NCI-H2227 treated with DMSO at 0.1 percent for 48 hours (cell line): Measurements from ENCODE around the gene KCNMA1.
A peak's percentile ranks its signal among the peaks of the same experiment; 100 is the strongest.
"Not testable (repeated sequence)": the region's sequence is repeated elsewhere in the genome, so short reads cannot be mapped to it uniquely, and the experiment has no call there.

ENCODE experiments used
- DNase-seq: peaks from one replicate; lab custom pipeline; 2025; lab: John Stamatoyannopoulos, UW

Gene KCNMA1

DNA sequence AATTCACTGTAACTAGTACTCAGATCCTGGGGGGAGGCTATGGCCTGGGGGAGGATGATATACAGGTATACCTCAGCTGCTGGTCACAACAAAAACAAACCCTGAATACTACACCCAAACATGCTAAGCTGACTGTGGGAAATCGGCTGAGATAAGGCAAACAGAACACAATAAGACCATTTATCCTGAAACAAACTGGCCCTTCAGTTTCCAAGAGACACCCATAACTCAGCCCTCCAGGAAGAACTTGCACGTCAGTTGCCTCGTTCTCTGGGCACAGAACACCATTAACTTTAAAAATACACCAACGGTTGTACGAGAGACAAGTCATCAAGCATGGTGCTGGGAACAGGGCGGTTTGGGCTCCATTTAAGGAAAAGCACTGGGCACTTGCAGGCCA is 24.1 kb upstream of the KCNMA1 start:
- DNase-seq = no peak

DNA sequence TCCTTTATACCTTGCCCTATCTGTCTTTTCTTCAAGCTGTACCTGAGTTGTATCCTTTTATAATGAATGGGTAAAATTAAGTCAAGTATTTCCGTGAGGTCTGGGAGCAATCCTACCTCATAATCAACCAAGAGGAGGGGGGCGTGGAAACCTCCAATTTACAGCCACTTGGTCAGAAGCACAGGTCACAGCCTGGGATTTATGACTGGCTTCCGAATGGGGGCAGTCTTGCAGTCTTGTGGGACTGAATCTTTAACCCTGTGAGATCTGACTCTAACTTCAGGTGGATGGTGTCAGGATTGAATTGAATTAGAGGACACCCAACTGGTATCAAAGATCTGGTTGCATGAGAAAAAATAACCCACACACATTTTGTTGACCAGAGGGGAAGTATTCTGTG is 23.5 kb upstream of the KCNMA1 start:
- peak; percentile 29 for DNase-seq

DNA sequence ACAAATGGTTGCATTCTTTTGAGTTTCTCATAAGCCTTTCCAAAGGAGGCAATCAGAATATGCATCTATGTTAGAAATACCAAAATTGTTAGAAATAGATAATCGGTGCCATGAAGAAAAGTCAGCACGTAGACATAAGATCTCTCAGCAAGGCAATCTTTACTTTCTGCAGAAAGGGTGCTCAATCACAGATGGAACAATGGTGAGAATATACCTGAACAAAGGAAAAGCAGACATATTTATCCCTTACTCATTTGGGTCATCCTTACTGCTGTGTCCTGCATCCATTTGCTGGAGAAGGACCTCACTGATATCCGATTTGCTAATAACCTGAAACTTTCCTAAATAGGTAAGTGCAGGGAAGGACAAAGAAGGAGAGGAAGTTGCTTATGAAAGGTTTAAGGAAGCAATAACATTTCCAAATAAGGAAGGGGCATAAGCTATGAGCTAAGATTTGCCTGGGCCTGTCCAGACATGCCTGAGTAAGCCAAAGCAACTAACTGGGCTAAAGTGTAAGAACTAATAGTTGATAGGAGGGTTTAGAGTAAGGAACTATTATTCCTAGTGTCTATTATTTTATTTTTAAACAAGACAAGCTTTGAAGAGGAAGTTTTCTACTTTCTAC is 21.6 kb upstream of the KCNMA1 start:
- not testable (repeated sequence) for DNase-seq

DNA sequence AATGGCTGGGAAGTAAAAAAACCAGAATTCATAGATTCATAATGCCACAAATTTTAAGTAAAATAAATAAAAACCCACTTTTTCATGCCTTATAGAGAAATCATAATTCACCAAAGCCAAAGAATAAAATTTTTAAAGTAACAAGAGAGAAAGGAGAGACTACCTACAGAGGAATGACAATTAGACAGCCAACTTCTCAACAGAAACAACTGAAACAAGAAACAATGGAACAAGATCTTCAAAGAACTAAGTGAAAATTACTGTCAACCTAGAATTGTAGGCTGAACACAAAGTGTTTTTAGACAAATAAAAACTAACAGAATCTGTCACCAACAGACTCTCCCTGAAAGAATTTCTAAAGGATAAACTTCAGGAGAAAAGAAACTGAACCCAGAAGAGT is 15.6 kb upstream of the KCNMA1 start:
- no peak for DNase-seq

DNA sequence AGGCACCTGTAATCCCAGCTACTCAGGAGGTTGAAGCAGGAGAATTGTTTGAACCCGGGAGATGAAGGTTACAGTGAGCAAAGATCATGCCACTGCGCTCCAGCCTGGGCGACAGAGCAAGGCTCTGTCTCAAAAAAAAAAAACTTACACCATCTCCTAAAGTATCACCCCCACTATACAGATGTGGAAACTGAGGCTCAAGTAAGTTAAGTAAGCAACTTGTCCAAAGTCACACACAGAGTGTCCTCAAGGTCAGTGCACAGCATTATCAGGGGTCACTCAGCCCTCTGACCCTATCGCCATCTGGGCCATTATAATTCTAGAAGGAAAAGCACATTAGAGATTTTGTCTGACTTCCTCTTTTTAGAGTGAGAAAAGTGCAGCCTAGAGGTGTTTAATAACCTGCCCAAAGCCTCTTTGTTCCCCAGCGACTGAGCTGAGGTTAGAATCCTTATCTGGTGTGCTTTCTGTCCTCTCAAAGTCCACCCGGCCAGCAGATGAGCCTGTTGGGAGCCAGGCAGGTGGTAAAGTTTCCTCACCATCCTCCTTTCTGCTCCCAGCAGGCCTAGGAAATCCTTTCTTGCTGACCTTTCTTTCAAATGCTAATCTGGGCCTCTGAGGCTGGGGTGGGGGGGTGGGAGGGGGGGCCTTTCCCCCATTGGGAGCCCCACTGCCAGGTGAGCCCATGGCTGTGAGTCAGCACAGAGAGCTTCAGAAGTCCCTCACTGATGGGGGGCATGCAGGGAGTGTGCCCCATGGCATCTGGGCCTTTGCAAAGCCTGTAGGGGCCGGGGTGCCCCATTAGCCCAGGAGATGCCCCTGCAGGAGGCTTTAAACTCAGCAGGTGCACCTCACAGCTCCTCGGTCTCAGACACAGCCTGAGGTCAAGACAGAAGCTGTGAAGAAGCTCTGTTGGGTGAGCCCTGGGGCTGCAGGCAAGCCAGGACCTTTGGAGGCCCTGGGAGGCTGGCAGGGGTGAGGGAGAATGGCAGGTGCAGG is 12.0 kb upstream of the KCNMA1 start:
- DNase-seq = no peak

DNA sequence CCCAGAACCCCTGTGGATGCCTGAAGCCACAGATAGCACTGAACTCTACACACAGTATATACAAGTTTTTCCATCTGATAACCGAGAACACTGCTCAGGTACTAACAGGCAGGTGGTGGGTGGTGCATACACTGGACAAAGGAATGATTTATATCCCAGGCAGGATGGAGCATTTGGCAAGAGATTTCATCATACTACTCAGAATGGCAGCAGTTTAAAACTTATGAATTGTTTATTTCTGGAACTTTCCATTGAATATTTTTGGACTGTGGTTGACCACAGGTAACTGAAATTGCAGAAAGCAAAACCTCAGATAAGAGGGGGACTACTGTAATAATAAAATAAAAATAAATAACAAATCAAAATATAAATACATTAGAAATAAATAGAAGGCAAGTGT is 10.9 kb upstream of the KCNMA1 start:
- no peak for DNase-seq

DNA sequence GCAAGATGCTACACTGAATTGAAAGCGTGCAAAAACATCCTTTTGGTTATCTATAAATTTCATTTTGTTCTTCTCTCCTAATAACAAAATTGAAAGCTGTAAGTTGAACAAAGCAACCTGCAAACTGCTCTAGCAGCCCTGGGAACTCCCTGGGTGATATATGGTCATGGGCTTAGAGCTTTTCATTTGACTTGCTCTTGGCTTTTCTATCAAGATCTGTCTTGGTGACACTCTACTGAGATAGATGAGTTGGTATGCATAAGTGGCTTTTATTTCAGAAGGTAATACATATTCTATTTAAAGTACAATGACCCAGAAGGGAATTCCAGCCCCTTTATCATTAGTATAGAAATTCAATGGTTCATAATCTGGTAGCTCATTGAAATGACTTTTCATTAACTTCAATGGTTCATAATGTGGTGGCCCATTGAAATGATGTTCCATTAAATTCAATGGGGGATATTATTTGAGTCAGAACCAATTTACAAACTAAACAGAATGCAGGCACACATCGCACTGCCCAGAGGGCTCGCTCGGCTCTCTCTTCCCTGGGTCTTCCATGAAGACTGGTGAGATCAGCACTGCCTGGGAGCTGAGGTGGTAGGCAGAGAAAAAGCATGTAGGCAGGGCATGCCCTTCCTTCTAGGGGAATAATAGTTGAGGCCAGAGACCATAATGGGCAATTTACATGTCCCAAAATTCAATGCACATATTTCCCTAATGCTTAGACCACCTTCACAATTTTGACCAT is 10.1 kb upstream of the KCNMA1 start:
- no peak for DNase-seq

DNA sequence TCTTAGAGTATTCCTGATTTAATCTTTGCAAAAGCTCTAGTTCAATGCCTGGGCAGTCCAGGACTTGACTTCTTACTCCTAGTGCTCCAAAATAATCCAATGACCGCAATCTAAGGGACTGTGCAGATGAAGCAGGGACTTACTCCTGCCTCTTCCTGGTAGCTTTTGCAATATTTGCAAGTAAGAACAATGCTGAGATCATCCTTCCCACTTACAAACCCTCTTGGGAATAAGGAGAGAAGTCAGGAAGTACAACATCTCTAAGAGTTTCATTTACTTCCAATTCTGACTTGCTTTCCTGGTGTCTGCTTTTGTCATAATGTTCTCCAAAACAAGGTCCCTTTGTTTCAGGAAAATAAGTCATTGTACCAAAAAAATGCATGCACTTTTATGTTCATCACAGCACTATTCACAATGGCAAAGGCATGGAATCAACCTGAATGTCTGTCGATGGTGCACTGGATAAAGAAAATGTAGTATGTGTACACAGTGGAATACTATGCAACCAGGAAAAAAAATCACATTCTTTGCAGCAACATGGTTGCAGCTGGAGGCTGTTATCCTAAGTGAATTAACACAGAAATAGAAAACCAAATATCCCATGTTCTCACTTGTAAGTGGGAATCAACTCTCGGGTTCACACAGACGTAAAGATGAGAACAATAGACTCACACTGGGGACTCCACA is 7.1 kb upstream of the KCNMA1 start:
- DNase-seq = no peak

DNA sequence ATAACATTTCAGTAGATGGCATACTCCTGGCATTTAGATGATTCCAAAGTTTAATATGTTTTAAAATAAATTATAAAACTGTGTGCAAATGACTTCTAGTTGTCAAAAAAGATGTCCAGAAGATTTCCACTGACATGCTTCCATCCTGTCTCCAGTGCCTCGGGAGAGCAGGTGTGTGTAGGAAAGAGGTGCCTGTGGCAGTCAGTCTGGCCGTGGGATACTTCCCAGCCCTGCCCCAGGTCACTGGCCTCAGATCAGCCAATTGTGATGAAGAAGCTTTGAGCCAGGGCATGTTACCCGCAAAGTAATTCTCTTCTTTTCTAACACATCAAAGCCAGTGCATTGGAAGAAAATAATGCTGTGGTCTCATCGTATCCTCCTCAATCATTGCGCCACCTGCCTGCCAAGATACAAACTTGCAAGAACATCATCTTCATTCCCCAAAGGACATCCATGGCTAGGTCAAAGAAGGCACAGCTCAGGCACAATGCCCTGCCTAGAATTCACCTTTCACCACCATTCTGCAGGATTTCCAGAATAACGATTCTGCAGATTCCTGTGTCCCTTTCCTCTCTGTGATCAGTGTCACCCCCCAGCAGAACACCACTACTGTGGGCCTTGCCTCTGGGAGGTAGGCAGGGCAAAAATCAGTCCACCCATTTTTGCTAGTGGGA is 6.3 kb upstream of the KCNMA1 start:
- peak; percentile 43 for DNase-seq

DNA sequence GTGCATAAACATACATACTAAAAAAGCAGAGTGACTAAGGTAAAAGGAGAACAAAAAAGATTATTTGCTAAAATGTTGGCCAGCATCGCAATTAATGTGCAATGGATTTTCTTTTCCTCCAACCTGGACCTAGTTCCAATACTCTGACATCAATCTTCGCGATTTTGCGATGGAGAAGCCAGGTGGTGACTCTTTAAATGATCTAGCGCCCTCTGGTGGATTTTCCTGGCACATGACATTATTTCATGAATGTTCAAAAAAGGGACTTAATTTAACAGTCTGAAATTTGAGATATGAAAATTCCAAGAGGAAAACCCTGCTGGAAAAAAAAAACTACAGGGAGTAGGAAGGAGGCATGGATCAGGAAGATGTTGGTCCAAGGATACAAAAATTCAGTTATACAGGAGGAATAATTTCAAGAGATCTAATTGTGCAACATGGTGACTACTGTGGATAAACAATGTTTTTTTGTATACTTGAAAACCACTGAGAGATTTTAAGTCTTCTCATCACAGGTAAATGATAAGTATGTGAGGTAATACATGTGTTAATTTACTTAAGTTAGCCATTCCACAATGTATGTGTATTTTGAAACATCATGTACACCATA is 4.3 kb upstream of the KCNMA1 start:
- peak; percentile 54 for DNase-seq

DNA sequence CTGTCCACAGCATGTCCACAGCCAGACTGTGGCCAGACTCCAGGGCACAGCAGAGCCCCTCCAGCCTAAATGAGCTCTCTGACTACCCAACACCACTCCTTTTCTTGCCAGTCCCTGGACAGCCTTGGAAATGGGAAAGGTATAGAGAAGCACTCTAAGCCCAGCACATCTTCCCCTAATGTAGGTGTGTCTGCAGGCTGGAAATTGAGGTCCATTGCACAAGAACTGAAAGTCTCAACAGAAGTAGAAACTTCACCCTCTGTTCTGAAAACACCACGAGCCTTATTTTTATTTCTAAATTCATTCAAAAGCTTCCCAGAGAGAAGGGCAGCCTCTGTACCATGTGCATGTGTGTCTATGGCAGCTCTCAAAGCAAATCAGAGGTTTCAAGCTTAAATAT is 3.7 kb upstream of the KCNMA1 start:
- no peak for DNase-seq

DNA sequence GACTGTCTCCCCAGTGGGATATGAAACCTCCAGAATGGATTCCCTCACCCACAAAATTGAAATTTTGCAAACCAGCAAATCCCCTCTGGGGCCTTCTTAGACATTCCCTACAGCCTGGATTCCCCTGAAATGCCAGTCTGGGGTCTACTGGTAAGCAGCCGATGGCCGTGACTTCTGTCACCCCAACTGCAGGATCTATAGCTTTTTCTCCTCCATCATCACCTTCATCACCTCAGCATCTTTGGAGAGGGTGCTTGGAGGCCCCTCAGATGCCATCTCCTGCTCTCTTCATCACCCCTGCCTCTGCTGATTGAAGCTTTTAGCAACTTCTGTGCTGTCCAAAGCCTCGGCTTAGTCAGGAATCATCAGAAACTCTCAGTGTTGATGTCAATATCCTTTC is 2.6 kb upstream of the KCNMA1 start:
- DNase-seq = no peak

DNA sequence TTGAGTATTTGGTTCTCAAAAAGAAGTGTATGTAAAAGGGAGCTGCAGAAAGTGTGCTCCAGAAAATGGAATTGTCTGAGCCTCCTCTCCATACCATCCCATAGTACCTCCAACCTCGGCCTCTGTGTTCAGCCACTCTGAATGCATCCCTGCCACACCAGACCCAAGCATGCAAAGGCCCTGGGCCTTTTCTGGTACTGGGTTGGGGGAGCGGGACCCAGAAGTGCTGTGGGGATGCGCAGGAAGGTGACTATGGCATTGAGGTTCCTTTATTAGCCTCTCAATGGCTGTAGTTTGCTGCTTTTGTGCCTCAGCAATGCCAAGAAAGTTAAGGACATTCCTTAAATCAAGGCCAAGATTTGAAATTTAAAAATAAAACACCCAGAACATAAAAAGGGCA is 2.1 kb upstream of the KCNMA1 start:
- no peak for DNase-seq

DNA sequence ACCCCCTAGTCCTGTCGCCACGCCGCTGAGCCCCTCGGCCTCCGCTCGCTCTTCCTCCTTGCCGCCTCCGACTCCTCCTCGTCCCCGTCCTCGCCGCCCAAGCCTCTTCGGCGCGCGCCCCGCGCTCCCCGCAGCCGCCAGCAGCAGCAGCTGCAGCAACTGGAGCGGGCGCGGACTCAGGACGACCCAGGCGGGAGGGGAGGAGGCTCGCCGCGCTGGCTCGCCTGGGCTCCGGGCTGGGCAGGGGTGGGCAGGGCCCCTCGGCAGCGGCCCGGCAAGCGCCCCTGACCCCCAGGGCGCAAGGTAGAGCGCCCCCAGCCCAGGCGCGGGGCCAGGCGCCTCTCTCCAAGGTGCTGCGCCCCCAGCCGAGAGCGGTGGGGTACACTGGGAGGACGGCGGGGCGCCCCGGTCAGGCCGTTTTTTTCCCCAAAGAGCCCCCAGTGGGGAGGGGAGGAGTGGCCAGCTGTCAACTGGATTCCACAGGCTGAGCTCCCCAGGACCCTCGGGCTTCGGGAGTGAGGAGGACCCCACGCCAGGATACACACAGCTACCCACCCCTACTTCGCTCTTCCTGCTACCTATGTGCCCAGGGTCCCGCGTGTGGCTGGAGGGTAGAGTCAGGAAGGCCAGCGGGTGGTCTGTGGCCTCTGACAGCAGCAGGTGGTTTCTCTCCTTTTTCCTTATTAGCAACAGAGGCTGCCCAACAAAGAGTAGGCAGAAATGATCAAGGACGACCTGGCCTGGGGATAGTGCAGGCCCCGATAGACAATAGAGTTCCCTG is 903 bp upstream of the KCNMA1 start:
- peak; percentile 6 for DNase-seq

DNA sequence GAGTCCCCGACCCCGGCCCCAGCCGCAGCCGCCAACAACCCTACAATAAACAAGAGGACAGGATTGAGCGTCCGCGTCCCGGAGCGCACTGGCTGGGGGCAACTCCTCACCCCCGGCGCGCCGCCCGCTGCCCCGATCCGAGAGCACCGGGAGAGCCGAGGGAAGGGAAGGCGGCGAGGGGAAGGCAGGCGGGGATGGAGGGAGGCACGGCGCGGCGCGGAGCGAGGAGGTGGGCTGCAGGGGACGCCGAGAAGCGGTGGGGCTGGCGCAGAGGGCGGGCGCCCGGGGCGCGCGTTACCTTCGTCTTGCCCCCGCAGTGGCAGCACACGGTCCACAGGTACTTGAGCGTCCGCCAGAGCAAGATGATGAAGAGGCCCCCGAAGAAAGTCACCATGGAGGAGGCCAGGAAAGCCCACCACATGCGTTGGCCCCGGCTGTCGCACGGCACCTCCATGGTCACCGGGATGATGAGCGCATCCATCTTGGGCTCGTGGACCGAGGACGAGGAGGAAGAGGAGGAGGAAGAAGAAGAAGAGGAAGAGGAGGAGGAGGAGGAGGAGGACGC is 559 bp downstream of the KCNMA1 start:
- DNase-seq = no peak

DNA sequence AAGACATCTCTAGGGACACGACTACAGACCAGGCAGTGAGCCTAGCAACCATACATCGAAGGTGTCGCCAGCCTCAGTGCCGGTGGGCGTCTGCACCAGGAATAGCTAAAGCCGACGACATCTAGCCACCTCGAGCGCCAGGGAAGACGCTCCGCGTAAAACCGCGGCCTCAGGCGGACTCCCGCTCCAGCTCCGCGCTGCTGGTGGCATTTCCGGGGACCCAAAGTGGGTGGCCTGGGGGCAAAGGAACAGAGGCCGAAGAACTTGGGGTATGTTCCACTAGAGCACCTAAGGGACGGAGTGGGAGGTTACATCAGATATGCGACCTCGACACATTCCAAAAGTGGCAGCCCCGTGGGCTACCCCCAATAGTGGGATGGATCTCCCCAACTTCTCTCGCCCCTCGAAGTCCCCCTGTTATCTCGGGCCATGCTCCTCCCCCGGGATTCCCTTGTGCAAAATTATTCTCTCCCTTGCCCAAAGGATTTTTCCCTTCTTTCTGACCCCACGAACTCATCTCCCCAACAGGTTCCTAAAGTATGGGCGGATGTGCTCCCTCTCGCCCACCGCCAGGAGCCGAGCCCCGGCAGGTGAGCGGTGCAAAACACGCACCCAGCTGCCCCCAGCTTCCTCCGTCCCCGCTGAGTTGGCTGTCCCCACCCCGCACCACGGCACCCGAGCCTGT is 1.2 kb downstream of the KCNMA1 start:
- no peak for DNase-seq

DNA sequence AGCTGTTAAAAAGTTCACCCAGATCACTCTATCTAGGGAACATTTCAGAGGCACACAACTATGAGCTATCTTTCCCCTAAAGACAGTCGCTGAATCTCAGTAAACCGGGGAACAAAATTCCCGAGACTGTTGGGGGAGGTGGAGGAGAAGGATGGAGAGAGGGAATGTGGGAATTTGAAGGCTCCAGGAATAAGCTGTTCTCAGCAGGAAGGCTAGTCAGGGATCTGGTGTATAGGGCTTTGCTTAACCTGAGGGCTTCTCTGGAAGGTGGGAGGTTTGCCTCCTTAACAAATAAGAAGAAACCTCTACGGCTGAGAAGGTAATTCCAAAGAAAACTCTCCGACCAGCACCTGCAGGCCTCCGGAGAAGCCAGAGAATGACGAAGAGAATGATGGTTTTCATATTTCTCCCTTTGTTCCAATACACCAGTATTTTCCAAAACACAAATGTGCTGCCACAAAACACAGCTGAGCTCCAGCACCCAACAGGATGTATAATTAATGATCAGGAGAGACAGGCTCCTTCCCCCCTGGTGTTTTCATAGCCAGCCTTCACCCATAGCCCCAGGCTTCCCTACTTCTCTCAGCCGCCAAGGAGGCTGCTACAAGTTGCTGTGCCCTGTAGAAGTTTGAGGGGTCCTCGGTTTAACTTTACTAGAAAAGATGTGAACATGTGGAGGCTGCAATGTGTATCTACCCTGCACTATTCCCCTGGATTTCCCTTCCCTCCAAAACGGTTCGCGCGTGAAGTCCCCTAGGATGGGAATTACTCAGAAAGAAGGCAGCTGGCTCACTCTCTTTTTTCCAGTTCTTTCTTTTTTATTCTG is 2.0 kb downstream of the KCNMA1 start:
- no peak for DNase-seq

DNA sequence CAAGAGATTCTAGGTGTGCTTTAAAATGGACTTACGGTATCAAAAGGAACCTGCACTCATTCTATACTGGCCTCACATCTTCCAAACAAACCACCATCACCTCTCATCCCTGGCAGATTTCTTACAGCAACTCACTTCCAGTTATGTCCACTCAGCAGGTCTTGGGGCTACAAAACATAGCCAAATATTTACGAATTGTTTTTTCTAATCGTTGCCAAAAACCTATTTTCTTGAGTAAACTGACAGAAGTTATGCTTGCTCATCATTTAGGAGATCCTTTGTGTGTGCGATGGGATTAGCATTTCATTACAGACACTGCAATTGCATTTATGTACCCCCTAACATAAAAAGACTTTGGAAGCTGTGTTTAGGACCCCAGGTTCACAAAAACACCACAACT is 2.7 kb downstream of the KCNMA1 start:
- DNase-seq = no peak

DNA sequence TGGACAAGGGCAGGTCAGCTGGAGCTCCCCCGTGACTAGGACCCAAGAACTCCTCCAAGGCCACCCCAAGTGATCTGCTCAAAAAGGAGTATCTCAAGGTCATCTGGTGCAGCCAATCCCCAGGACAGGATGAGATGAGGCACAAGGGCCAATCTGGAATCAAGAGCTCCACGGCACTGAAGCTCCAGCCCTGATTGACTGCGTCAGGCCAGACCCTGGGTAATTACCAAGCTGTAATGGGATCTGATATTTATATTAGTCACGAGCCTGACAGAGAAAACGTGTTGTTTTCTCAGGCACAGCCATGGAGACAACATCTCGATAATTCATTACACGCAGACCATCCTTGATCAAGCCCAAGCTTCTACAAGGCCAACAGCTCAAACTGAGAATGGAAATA is 4.2 kb downstream of the KCNMA1 start:
- no peak for DNase-seq
